Upper lobe of left lung (tissue), 4 donors: ENCODE results near the gene RHBDF2.

Source experiments
- CTCF ChIP-seq, 6 experiments: fragments of 450-650 bp in 4 of 6; fragments of 200-600 bp in 2 of 6; sonication (generic) in 2 of 6; IDR thresholded peaks; one replicate each; pipeline ENCODE4 v1.5.1; 2016 to 2019; ENCODE audit warnings: antibody characterized with exemption in 6 of 6
- POLR2AphosphoS5 ChIP-seq, 2 donors: sonication (generic); formaldehyde crosslinking; IDR thresholded peaks; one replicate each; pipeline ENCODE4 v1.5.1; 2017; ENCODE audit warnings: antibody characterized with exemption in 2 of 2

GRCh38 chr17:76439314-76439928, 61.8 kb downstream of the RHBDF2 start:
- no peak for TF ChIP-seq POLR2AphosphoS5 (IDR thresholded peaks at IDR 0.05)
- TF ChIP-seq CTCF (IDR thresholded peaks at IDR 0.05), result no peak
